Activated T-helper 1 cell treated with Interleukin-2 at 50 U/mL for 16 hours (primary cell): ENCODE measurements around the gene P2RY2.

ENCODE experiments used
- DNase-seq: peaks from one replicate; pipeline ENCODE4 v3.0.0-alpha.2; 2020; ENCODE audit warnings: low read depth

Gene P2RY2

DNA sequence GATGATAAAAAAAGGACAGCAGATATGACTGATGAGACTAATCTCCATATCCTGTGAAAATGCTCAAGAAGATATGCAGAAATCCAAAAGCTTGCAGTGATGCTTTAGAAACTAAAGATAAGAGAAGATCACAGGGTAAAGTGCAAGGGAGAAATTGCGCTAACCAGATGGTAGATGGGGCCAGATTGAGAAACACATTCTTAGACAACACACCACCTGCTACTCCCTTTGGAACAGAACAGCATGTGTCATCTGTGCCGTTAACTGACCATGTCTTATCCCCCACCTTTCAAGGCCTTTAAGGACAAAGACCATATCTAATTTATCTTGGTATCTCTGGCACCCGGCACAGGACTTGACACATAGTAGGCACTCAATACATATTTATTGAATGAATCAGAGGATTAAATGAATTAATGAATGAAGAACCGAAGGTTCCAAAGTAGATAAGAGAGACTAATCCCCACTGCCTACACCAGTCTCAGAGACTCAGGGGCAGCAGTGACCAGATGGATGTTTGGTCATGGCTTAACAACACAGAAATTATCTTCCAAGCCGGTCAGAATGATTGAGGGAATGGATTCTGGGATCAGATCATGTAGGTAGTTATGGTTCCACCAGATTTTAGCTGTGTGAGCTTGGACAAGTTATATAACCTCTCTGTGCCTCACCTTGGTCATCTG is 12.3 kb upstream of the P2RY2 start:
- no peak for DNase-seq

DNA sequence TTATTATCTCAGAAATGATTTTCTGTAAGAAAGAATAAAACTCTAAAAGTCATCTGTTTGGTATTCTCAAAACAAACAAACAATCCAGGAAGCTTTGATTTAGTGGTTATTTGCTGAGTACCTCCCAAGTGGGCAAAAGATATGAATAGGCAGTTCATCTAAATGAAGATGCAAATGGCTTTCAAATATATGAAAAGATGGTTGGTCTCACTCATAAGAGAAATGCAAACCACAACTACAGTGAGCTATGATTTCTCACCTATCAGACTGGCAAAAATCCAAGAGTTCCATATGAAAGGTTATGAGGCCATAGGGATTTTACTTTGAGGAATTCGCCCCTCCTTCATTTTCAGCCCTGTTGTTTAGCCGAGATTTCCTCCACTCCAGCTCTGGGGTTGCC is 11.3 kb upstream of the P2RY2 start:
- no peak for DNase-seq

DNA sequence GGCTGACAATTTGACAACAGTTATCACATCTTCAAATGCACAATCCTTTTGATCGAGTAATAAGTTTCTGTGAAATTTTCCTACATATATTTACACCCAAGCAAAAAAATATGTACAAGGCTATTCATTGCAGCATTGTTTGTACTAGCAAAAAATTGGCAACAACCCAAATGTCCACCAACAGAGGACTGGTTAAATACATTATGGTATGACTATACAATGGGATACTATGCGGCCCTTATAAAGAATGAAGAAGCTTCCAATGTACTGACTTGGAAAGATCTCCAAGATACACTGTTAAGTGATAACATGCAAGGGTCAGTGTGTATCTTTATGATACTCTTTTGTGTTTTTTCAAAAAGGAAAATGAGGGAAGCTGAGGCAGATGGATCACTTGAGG is 8.2 kb upstream of the P2RY2 start:
- no peak for DNase-seq

DNA sequence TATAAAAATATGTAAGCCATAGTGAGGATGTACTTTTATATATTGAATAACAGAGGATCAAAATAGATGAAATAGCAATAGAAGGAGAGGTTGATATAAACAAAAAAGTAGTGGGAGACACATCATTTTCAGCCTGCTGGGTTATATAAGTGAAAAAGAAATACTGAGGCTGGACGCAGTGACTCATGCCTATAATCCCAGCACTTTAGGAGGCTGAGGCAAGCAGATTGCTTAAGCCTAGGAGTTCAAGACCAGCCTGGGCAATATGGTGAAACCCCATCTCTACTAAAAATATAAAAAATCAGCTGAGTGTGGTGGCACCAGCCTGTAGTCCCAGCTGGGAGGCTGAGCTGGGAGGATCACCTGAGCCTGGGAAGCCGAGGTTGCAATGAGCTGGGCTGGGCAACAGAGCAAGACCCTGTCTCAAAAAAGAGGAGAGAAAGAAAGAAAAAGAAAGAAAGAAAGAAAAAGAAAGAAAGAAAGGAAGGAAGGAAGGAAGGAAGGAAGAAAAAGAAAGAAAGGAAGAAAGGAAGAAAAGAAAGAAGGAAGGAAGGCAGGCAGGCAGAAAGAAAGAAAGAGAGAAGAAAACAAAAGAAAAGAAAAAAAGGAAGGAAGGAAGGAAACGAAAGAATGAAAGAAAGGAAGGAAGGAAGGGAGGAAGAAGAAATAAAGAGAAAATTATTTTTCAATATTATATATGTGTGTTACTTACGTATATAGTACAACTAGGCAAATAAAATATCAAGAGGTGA is 7.0 kb upstream of the P2RY2 start:
- DNase-seq: no peak

DNA sequence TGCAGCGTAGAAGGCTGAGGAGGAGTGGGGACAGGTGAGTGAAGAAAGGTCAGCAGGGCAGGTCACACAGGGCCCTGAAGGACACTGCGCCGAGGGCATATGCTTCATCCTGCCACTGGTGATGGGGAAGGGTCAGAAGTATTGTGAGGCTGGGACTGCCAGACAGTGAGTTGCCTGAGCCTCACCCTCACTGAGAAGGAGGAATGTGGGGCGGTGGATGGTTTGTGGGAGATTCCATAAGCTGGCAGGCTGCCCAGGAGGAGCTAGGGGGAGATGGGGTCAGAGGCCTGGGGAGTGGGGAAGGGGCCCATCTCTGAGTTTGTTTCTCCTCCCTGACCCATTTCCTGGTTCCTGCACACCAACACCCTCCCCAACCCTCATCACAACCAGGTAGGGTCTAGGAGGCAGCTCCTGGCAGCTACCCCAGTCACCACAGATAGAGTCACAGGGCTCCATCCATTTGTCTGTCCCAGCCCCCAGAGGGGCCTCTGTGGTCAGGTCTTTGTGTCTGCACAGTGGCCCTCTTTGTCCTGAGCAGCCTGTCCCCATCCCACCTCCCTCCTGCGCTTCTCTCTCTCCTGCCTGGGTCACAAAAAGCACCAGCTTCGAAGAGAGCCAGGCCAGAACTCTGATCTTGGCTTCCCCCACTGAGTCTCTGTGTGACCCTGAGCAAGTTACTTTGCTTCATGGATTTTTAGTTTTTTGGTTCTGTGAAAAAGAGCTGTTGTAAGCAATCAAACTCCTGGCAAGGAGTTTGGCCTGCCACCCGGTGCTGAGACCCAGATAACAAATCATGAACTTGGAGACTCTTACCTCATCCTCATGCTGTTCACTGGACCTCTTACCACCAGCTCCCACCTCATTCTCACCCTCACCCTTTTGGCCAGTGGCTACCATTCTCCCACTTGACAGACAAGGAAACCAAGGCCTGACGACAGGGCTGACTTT is 4.6 kb upstream of the P2RY2 start:
- DNase-seq: no peak

DNA sequence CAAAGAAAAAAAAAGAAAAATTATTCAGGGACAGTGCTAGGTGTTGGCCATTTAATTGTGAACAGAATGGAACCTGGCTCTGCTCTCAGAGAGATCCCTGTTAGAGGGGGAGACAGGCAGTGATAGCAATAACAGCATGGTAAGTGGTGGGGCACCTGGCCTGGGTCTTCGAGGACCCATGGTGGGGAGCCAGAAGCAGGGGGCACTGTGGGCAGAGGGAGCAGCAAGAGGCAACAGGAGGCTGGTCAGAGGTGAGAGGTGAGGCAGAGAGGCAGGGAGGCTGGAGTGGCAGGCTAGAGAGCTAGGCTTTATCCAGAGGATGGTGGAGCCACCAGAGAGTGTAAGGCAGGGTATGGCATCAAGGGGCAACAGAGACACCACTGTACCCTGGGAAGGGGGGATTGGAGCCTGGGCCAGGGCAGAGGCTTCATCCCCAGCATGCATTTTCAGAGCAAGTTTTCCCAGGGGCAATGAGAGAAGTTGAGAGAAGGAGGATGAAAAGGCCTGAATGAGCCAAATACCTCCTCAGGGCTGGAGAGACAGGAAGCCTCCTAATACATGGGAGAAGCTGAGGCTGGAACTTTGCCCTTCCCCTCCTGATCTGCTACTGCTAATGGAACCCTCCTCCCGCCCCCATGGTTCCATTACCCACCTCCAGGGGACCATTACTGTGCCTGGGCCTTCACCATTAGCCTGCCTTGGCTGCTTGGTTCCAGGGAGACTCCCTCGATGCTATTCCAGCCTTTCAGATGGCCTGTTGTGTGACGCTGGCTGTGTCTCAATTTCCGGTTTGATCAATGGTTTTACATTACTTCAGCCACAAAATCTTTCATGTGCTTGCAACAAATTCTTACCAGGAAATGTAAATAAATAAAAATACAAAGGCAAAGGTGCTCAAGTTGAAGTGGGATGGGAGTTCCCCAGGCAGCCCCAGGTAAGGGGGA is 2.6 kb upstream of the P2RY2 start:
- DNase-seq: no peak

DNA sequence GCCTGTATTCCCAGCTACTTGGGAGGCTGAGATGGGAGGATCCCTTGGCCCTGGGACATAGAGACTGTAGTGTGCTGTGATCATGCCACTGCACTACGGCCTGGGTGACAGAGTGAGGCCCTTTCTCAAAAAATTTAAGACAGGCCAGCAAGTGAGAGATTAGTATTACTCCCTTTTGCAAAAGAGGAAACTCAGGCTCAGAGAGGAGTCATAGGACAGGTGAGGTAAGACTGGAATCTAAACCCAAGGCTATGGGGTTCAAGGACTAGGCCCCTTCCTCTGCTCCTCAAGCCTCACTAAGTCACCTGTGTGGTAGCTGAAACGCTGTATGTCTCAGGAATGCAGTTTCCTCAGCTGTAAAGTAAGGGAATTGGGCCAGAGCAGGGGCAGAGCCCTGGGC is 1.6 kb upstream of the P2RY2 start:
- DNase-seq: no peak

DNA sequence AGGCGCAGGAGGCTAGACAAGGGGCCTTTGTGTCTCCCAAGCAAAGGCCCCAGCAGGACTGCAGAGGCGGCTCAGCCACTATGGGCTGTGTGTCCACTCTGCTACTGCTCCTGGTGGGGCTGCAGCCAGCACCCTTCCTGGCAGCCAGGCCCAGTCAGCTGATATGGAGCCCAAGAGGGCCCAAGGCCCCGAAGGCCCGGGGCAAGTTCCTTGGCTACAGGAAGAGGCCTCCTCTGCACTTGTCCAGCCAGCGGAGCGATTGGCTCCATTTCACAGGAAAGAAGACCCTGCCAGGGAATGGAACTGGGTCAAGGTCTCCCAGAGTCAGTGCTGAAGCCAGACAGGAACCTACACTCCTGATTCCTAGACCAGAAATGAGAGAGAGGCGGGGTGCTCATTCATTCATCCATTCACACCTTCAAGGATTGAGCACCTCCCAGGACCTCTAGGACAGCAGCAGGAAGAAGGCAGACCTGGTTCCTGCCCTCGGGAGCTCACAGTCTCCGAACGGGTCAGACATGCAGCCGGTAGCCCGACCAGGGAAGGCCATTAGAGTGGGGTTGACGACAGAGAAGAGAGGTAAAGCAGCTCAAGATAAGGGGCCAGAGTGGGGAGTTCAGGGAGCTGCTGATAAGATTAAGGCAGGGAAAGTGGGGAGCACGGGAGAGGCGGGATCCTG is 811 bp upstream of the P2RY2 start:
- no peak for DNase-seq

DNA sequence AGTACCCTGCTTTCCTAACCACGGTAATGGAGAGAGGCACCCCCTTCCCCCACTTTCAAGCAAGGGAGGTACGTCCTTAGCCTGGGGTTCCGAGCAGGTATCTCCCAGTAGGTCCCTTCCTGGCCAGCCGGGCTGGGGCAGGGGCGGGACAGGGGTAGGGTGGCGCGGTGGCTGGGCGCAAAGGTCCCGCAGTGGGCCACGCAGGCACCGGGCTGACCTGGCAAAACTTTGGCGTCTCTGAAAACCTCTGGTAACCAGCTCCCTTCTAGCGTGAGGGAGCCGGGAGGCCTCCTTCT is 323 bp upstream of the P2RY2 start:
- no peak for DNase-seq

DNA sequence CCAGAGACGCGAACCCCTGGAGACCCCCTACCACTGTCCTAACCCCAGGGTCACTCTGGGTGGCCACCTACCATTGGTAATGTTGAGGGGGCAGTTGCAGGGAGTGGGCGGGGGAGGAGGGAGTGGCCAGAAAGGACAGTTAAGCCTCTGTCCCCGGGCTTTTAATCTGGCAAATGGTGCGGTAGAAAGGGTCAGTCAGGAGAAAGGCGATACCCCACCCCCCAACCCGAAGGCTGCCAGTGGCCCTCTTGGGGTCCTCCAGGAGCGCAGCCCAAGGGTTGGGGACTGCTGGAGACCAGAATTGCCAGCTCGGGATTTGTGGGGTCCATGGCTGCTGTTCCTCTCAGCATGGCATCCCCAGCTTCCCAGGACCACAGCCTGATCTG is 742 bp downstream of the P2RY2 start:
- DNase-seq: no peak

DNA sequence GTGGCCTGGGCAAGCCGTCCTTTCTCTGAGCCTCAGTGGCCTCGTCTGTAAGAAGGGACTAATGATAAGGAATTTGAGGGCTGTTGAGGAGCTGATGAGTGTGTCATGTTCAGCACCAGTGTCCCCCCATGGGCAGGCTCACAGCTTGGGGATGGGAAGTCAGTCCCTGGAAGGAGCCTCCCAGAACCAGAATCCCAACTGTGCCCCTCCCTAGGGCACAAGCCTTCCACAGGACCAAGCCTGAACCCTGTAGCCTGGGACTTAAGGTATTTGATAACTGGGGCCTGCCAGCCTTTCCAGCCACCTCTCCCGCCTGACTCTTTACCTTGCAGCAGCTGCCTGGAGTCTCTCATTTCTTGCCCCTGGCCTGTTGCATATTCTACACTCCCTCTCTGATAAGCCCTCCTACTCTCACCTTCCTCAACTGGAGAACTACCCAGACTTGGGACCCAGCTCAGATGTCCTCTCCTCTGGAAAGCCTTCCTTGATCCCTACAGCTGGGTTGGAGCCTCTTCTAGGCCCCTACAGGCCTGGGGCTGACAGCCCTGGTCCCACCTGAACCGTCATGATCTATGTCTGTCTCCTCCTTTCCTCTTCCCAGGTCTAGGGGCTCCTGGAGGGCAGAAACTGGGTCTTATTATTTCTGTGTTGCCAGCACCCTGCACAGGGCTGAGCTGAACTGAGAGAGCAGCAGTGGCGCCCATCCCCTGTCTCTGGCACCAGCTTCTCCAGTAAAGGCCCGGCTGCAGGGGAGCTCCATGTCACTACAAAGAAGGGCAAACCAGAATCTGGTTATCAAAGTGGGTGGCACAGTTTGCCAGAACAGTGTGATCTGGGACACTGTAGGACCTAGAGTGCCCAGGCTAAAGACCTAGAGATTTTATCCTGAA is 1.6 kb downstream of the P2RY2 start:
- no peak for DNase-seq

DNA sequence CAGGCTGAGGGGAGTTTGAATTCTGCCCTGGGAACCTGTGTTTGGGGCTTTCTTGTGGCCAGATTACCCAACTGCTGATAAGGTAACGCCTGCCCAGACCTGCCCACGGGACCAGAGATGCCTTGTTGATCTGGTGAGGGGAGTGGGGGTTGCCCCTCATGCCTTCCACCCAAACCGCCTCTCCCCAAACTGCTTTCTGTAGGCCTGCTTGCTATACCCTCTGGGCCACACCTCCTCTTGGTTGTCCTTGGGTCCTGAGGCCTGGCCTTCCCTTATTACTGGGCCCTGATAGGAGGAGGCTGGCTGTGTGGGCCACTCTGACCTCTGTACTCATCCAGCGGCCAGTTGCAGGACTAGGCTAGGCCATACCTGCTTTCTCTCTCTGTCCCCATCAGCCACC is 3.4 kb downstream of the P2RY2 start:
- DNase-seq: no peak

DNA sequence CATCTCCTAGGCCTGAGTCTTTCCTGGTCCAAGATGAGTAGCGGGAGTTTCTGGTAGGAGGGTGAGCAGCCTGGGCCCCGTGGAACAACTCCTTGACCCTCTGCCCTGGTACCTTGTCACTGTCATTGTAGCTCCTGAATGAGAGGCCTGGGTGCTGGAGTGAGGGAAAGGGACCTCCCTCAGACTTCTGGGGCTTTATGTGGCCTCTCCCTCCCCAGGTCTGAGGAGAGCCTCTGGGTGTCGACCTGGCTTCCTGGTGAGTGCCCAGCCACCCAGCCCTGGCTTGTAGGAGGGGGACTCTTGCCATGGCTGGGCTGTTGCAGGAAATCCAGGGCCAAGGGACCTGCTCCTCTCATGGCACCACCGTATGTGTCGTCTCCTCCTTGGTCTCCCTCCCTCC is 3.9 kb downstream of the P2RY2 start:
- DNase-seq: no peak

DNA sequence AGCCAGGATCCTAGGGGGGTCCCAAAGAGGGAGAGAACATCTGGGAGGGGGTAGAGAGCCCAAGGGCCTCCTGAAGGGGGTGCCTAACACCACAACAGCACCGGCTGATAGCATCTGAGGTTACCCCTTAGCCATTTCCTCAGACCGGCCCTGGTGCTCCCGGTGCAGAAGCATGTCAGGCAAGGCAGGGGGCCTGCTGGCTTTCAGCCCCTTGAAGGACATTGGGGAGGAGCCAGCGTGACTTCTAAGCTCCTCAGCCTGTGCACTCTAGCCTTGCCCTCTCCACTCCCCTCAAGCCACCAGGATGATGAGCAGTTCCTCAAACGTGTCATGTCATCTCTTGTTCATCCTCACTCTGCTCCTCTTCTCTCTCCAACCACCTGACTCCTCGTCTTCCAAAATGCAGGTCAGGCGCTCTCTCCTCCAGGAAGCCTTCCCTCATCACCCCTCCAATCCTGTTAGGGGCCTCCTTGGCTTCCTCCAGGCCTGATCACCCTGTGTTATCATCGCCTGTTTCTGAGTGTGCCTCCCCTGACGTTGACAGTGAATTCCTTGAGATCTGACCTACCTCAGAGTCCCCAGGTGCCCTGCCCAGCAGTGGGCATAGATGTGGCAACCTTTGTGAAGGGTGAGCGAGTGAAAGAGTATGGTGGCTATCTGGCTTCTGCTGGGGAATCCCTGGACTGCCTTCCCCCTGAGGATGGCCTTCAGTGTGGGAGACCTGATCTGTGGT is 6.1 kb downstream of the P2RY2 start:
- DNase-seq: no peak

DNA sequence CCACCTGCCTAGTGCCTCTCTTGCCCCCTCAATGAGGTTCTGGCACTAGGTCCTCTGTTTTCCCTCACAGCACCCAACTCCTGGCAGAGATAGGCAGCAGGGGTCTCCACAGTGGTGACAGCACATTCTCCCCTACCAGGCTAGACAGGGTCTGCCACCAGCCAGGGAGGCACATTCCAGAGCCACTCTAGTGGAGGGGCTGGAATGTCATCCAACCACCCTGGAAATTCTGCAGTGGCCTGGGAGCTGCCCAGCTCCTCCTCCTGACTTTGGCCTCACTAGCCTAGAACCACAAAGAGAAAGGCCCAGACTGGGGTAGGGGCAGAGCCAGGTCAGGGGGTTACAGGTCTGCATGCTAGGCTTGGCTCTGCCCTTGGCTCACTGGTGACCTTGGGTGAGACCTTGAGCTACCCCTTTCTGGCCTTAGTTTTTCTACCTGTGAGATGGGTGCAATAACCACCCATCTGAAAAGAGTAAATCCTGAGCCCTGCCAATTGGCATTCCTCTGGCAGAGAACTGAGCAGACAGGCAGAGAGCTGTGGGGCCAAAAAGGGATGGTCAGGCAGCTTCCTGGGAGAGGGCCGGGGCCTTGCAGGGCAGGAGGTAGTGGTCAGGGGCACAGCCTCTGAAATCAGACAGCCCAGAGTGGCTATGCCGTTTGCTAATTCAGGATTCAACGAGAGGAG is 7.1 kb downstream of the P2RY2 start:
- DNase-seq: no peak

DNA sequence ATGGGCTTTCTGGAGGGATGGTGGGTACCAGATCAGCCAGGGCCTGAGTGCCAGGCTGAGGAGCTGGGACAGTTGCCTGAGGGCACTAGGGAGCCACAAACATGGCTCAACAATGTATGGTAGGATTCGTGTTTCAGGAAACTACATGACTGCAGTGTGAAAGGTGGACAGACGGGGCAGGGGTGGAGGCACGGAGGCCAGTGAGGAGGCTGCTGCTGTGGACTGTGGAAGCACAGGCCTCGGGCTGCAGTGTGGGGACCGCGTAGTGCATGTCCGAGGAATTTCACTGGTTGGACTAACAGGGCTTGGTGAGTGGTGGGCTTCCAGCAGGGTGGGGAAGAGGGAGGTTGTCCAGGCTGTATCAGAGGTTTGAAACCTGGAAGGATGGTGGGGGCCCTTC is 7.8 kb downstream of the P2RY2 start:
- DNase-seq: no peak

DNA sequence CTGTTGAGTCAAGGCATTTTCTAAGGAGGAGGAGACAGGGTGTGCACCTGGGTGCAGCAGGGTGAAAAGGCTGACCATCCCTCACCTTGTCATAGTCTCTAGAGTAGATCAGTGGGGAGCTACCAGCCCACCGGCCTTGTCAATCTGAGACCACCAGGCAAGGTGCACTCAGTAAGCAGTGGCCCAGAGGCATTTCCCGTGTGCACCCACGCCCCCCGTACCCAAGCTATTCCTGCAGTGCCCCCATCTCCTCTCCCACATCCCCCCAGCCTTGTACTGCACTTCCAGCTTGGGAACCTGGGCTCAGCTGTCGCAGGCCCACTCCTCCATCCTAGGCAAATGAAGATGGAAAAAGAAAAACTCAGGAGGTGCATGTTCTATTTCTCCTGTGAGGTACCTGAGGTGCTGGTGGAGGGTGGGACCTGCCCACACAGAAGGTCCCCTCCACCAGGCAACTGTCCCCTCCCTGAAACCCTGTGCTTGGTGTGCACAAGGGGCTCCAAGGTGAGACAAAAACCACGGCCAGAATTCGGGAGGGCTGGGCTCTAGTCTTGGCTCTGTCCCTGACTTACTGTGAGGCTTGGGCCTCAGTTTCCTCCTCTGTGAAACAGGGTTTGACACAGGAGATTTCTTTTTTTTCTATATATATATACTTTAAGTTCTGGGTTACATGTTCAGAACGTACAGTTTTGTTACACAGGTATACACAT is 8.4 kb downstream of the P2RY2 start:
- no peak for DNase-seq

DNA sequence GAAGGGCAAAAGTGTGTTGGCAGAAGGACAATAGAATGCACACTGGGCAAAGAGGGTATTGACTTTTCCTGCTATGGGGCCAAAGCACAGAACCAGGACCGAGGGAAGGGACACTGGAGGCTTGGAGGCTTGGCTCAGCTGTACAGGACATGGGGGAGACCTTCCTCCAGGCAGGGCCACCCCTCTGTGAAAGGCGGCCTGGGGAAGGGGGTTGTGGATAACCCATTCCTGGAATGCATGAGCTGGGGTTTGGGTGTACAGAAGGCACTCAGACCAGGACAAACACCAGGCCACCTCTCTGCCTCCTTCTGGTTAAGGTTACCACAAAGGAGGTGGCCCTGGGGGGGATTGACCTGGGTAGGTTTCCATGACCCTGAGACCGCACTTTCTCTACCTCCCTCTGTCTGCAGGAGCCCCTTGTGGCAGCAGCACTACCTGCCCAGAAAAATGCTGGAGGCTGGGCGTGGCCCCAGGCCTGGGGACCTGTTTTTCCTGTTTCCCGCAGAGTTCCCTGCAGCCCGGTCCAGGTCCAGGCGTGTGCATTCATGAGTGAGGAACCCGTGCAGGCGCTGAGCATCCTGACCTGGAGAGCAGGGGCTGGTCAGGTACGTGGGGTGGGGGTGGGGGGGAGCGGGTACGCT is 9.6 kb downstream of the P2RY2 start:
- DNase-seq: no peak
